Loucy (cell line): Measurements from ENCODE around the gene TMEM132C.

Source experiments
- CTCF ChIP-seq: fragments of 200-600 bp; sonication (generic); conservative IDR thresholded peaks from 2 replicates; pipeline ENCODE4 v1.5.1; 2014; ENCODE audit warnings: mild to moderate bottlenecking, antibody characterized with exemption, low read length
- EZH2phosphoT487 ChIP-seq: fragments of 200-600 bp; IDR thresholded peaks from 2 replicates; pipeline ENCODE4 v1.6.1; 2018; ENCODE audit warnings: antibody characterized with exemption, mild to moderate bottlenecking, moderate library complexity, borderline replicate concordance

- TF ChIP-seq CTCF = no peak
- TF ChIP-seq EZH2phosphoT487 = no peak
Observed at GRCh38 chr12:128554546-128555304, 287.8 kb downstream of the TMEM132C start.
